NT2/D1 (cell line): ENCODE measurements around the gene BANF1.

Experiments
- YY1 ChIP-seq: IDR thresholded peaks from 2 replicates; pipeline ENCODE4 v1.6.1; 2011; ENCODE audit not compliant: insufficient read length, insufficient read depth
- ZNF274 ChIP-seq: IDR thresholded peaks from 2 replicates; pipeline ENCODE4 v1.6.1; 2011; ENCODE audit warnings: mild to moderate bottlenecking, low read depth, low read length

DNA sequence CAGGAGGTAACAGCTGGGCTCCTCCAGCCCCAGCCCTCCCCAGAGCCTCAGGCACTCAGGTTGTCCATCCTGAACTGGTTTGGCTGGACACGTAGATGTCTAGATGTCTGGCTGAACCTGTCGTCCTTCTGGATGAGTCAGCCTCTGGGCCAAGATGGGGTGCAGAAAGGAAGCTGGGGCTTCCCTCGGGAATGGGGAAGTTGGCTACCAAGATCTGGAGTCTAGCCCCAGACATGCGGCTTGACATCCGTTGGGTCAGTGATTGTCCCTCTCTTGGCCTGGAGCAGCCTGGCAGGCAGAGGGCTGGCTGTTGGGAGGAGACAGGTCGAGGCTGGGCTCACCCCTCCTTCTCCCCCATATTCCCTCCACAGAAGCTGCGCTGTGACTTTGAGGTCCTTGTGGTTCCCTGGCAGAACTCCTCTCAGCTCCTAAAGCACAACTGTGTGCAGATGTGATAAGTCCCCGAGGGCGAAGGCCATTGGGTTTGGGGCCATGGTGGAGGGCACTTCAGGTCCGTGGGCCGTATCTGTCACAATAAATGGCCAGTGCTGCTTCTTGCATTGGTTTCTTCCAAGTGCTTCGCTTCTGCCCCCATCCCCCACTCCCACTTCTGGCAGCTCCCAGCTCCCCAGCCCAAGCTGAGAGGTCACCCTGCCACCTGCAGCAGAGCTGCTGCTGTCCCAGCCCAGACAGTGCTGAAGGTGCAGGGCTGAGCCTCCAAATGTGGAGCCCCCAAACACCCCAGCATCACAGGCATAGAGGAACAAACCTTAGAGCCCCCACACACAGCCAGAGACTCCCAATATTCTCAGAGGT lies 10.9 kb downstream of the BANF1 start:
- TF ChIP-seq YY1 (no peak), ZNF274 (no peak)
